Measurements from ENCODE around the gene SCMH1. TPM values are rescaled to one million over a fixed set of nuclear protein-coding genes. Genes with fewer than 3 reads are reported as not detected.
A peak's percentile ranks its signal among the peaks of the same experiment; 100 is the strongest.

The SCMH1 gene
- total RNA-seq, 4 donors from 2014 or later = 30.6 to 72.9 (median 36.3) TPM

DNA sequence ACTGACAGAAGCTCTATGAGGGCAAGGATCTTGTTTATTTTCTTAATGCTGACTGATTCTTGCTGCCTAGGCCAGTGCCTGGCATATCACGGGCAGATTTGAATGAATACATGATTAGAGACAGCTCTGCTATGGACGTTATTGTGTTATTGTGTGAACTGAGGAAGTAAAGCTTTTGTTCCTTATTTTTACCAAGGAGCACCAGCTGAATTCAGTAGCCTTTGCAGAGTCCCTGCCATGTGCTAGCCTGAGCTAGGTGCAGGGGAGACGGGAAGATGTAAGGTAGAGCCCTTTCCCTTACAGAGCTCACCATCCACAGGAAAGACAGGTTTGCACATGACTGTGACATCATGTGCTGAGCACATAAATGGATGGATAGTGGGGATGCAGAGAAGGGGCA lies 36.0 kb upstream of the SCMH1 start:
- Histone ChIP-seq H3K4me1 (peaks cover 0 to 5% (median 0%) of the 10 kb centered on the region in 4 donors), H3K9me3 (no peaks in the 10 kb centered on the region), H3K27me3 (peaks cover 0 to 16% of the 10 kb centered on the region in 2 donors), H3K36me3 (no peaks in the 10 kb centered on the region), H3K27ac (no peak overlapping the region), H3K4me3 (no peak overlapping the region)
- TF ChIP-seq POLR2A (IDR thresholded peaks at IDR 0.05) (no peak), EP300 (IDR thresholded peaks at IDR 0.05) (no peak)
- TF ChIP-seq, protein P1, sequence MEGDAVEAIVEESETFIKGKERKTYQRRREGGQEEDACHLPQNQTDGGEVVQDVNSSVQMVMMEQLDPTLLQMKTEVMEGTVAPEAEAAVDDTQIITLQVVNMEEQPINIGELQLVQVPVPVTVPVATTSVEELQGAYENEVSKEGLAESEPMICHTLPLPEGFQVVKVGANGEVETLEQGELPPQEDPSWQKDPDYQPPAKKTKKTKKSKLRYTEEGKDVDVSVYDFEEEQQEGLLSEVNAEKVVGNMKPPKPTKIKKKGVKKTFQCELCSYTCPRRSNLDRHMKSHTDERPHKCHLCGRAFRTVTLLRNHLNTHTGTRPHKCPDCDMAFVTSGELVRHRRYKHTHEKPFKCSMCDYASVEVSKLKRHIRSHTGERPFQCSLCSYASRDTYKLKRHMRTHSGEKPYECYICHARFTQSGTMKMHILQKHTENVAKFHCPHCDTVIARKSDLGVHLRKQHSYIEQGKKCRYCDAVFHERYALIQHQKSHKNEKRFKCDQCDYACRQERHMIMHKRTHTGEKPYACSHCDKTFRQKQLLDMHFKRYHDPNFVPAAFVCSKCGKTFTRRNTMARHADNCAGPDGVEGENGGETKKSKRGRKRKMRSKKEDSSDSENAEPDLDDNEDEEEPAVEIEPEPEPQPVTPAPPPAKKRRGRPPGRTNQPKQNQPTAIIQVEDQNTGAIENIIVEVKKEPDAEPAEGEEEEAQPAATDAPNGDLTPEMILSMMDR (IDR thresholded peaks at IDR 0.05) = no peak
- 64 to 67% methylated on average over 3 of the region's 3 CpGs for WGBS, 2 donors
- no peak for DNase-seq (ENCODE audit: low spot score in 2 of 2)

DNA sequence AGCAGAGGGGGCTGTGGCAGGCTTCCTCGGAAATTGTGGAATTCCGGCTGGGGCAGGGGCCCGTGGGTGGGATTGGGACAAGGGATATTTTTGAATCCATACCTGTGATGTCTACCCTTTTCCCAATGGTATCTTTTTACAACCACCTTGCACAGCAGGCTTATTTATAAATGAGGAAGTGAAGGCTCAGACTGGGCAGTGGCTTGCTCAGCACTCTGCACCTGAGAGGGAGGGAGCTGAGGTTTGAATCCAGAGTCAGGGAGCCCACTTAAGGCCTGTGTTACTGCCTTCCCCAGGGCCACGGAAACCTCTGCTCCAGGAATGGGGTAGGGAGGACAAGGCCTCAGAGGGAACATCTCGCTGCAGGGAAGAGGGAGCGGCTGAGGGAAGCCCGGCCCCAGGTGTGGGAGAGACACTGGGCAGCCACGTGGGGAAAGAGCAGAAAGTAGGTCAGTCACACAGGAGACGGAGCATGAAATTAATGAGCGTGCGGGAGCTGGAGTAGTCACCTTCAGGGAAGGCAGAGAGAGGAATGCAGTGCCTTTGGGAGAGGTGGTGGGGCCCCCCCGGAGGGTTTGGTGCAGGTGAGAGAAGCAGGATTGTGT lies 35.4 kb upstream of the SCMH1 start:
- Histone ChIP-seq H3K4me1 (no peaks in the 10 kb centered on the region), H3K27me3 (peaks cover 0 to 16% of the 10 kb centered on the region in 2 donors), H3K9me3 (no peaks in the 10 kb centered on the region), H3K27ac (no peak overlapping the region), H3K36me3 (no peaks in the 10 kb centered on the region), H3K4me3 (no peak overlapping the region)
- 71 to 78% methylated on average over 12 of the region's 12 CpGs for WGBS, 2 donors
- no peak for DNase-seq (ENCODE audit: low spot score in 2 of 2)
- TF ChIP-seq EP300 (IDR thresholded peaks at IDR 0.05) (no peak), POLR2A (IDR thresholded peaks at IDR 0.05) (no peak)
- TF ChIP-seq, protein P1 (IDR thresholded peaks at IDR 0.05) = no peak

DNA sequence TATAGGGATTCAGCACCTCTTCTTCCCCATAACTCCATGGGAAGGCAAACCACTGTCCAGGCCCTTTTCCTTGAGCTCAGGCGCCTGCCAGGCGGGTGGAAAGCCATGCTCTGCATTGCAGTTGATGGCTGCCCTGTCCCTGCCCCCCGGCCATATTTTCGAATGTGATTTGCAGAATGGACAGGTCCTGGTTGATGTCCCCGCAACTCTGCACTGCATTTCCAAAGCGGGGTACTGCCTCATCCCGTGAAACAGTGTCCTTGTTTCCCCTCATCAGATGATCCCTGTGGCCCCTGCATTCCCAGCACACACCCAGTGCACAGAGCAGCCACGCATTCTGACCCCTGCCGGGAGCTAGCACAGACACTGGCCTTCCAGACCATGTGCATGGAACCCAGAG lies 33.7 kb upstream of the SCMH1 start:
- 76 to 80% methylated on average over 9 of the region's 9 CpGs for WGBS, 2 donors
- H3K27me3 ChIP-seq = peaks cover 0 to 16% of the 10 kb centered on the region in 2 donors
- H3K36me3 ChIP-seq = no peaks in the 10 kb centered on the region

DNA sequence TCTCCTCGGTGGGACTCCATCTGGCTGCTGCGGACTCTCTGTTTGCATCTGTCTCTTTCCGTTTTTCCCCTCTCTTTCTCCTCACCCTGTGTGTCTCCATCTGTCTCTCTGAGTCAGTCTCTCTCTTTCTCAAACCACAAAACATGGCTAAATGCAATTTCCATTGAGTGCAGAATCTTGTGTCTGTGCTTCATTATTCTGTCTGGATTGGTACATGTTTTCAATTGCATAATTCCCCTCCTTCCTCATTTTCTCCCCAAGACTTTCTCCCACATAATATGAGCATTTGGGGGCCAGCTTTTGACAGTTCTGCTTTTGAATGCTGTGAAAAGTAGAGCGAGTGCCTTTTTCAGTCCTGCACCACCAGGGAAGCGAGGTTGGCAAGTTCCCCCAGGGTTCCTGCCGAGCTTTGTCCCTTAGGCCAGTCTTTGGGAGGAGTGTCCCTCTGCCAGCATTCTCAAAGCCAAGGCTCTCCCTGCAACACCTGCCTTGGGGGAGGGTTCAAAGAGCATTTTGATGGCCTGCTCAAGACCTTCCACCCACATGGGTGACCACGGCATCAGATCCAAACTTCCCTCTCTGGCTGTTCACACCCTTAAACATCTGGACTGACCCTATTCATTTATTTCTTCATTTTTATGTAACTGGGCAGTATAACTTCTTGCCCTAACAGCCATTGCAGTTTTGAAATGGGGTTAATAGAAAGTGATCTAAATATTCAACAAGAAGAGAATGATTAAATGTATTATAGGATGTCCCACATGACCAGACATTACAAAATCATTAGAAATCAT lies 32.8 kb upstream of the SCMH1 start:
- peaks cover 0 to 16% of the 10 kb centered on the region in 2 donors for H3K27me3 ChIP-seq
- 65 to 70% methylated on average over 7 of the region's 7 CpGs for whole genome bisulfite sequencing, 2 donors
- no peaks in the 10 kb centered on the region for H3K36me3 ChIP-seq
- H3K4me1 ChIP-seq = no peaks in the 10 kb centered on the region
- H3K4me3 ChIP-seq = no peak overlapping the region
- H3K27ac ChIP-seq = no peak overlapping the region
- TF ChIP-seq, protein P1 (IDR thresholded peaks at IDR 0.05) = no peak
- TF ChIP-seq POLR2A (IDR thresholded peaks at IDR 0.05) (no peak), EP300 (IDR thresholded peaks at IDR 0.05) (peak in 1 of 2 donors; percentile 54)
- no peaks in the 10 kb centered on the region for H3K9me3 ChIP-seq
- no peak for DNase-seq (ENCODE audit: low spot score in 2 of 2)

More for the DNA sequence above, 33.7 kb upstream of the SCMH1 start:
- H3K4me3 ChIP-seq = no peak overlapping the region
- TF ChIP-seq, protein P1 (IDR thresholded peaks at IDR 0.05) = no peak
- TF ChIP-seq POLR2A (IDR thresholded peaks at IDR 0.05) = no peak
- no peak for TF ChIP-seq EP300 (IDR thresholded peaks at IDR 0.05)
- H3K9me3 ChIP-seq = no peaks in the 10 kb centered on the region
- no peak for DNase-seq (ENCODE audit: low spot score in 2 of 2)
- H3K27ac ChIP-seq = no peak overlapping the region
- no peaks in the 10 kb centered on the region for H3K4me1 ChIP-seq

DNA sequence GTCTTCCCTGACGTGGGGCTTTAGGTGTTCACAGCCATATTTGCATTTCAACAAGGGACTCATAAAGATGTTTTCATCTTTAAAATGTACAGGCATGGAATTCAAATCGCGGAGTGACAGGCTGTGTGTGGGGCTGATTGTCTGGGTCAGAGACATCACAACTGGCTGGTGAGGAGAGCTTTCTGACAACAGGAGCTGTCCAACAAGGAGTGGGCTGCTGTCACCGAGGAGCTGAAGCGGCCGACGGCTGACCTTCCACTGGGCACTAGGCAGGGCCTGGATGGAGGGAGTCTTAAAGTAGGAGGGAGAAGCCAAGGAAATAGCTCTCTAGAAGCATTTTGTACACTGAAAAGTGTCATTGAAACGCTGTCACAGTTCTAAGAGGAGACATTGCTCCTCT lies 30.5 kb upstream of the SCMH1 start:
- no peak for DNase-seq (ENCODE audit: low spot score in 2 of 2)
- WGBS, 2 donors = 54 to 62% methylated on average over 8 of the region's 8 CpGs
- TF ChIP-seq EP300 (IDR thresholded peaks at IDR 0.05) (no peak), POLR2A (IDR thresholded peaks at IDR 0.05) (no peak)
- TF ChIP-seq, protein P1 (IDR thresholded peaks at IDR 0.05) = no peak
- H3K36me3 ChIP-seq = no peaks in the 10 kb centered on the region
- H3K27ac ChIP-seq = no peak overlapping the region
- peaks cover 0 to 6% (median 0%) of the 10 kb centered on the region in 4 donors for H3K4me1 ChIP-seq
- peaks cover 0 to 6% of the 10 kb centered on the region in 2 donors for H3K27me3 ChIP-seq
- no peak overlapping the region for H3K4me3 ChIP-seq
- no peaks in the 10 kb centered on the region for H3K9me3 ChIP-seq

Measured in tibial nerve (tissue), 4 donors.